Panc1 (cell line): ENCODE data around the gene KRTAP5-3. TPM values are rescaled to one million over a fixed set of nuclear protein-coding genes. Genes with fewer than 3 reads are reported as not detected.

Experiments used
- ATAC-seq: fragments of 200-7000 bp; cut with Tn5 transposase; 2 replicates; pipeline ENCODE4 v1.9.1; 2020; ENCODE audit warnings: mild to moderate bottlenecking, moderate library complexity
- BruUV-seq: library from RNA; stranded (reverse); fragments of 400-500 nt; replicated peaks from 2 replicates; lab custom pipeline; 2021; lab: Mats Ljungman, UMichigan
- CTCF ChIA-PET: fragments of 300-600 bp; sonication (Branson Sonifier 250); formaldehyde crosslinking; loops from one replicate; lab custom pipeline; 2022; ENCODE audit warnings: antibody characterized with exemption; lab: Charles Lee
- POLR2A ChIA-PET: fragments of 300-600 bp; sonication (Branson Sonifier 250); formaldehyde crosslinking; loops from one replicate; lab custom pipeline; 2022; ENCODE audit warnings: antibody characterized with exemption; lab: Charles Lee
- DNase-seq: peaks from one replicate; pipeline ENCODE4 v3.0.0-alpha.2; 2010; ENCODE audit warnings: low read depth, low spot score
- H3K27ac ChIP-seq: 2 replicates; pipeline ENCODE4 v1.5.1; 2011; ENCODE audit warnings: mild to moderate bottlenecking, low read length, inconsistent platforms
- H3K27me3 ChIP-seq: fragments of 200-500 bp; sonication (Bioruptor generic); 2 replicates; pipeline ENCODE4 v1.6.0; 2014; ENCODE audit warnings: low read length, inconsistent platforms; ENCODE audit not compliant: control insufficient read depth, insufficient read depth
- H3K36me3 ChIP-seq: fragments of 200-500 bp; sonication (Bioruptor generic); 2 replicates; pipeline ENCODE4 v1.5.1; 2014; ENCODE audit warnings: inconsistent platforms, mild to moderate bottlenecking, low read length, moderate library complexity; ENCODE audit not compliant: control insufficient read depth, insufficient read depth
- H3K4me1 ChIP-seq: 2 replicates; pipeline ENCODE4 v1.5.1; 2011; ENCODE audit warnings: inconsistent platforms, mild to moderate bottlenecking, low read length, moderate library complexity; ENCODE audit not compliant: control insufficient read depth, insufficient read depth
- H3K4me3 ChIP-seq, 2 experiments: 2 replicates each; pipeline ENCODE4 v1.5.1; 2011 to 2012; ENCODE audit warnings: low read depth in 2 of 2, low read length in 2 of 2, mild to moderate bottlenecking in 2 of 2, inconsistent platforms in 1 of 2, moderate library complexity in 1 of 2
- H3K9me3 ChIP-seq: fragments of 200-500 bp; sonication (Bioruptor generic); 2 replicates; pipeline ENCODE4 v1.5.1; 2014; ENCODE audit warnings: low read depth, mild to moderate bottlenecking, inconsistent platforms, low read length, moderate library complexity; ENCODE audit not compliant: control insufficient read depth, insufficient read depth
- POLR2AphosphoS5 ChIP-seq: IDR thresholded peaks from 2 replicates; pipeline ENCODE4 v1.6.1; 2012; ENCODE audit warnings: mild to moderate bottlenecking, low read depth, low read length, moderate library complexity
- SIN3A ChIP-seq: IDR thresholded peaks from 2 replicates; pipeline ENCODE4 v1.6.1; 2012; ENCODE audit warnings: low read depth, mild to moderate bottlenecking, low read length, moderate library complexity, borderline replicate concordance; ENCODE audit not compliant: insufficient read depth
- TCF7L2 ChIP-seq: IDR thresholded peaks from 2 replicates; pipeline ENCODE4 v1.6.1; 2011; ENCODE audit warnings: mild to moderate bottlenecking, low read depth, low read length, inconsistent platforms
- in situ Hi-C: cut with HindIII; loops from 2 replicates; pipeline ENCODE4 v1.10.0; 2016; ENCODE audit warnings: low sequenced_read_pairs, low pct_unique_long_range_greater_than_20kb
- intact Hi-C: fragments of 100-400 bp; cut with micrococcal nuclease; formaldehyde crosslinking; loops from one replicate; pipeline ENCODE4 v1.10.0; 2022; ENCODE audit not compliant: unreplicated experiment
- total RNA-seq: library from RNA; stranded (reverse); gene quantifications from one replicate; pipeline ENCODE4 v1.2.1, GENCODE V29; 2021; ENCODE audit not compliant: unreplicated experiment
- TF ChIP-seq, protein P1 (sequence below): fragments of 450-650 bp; IDR thresholded peaks from 2 replicates; pipeline ENCODE4 v1.5.1; 2017; ENCODE audit warnings: mild to moderate bottlenecking
- TF ChIP-seq, protein P2 (sequence below), 2 experiments: IDR thresholded peaks; 2 replicates each; pipeline ENCODE4 v1.6.1; 2011 to 2012; ENCODE audit warnings: low read depth in 2 of 2, control low read depth in 1 of 2, low read length in 1 of 2, mild to moderate bottlenecking in 1 of 2, moderate library complexity in 1 of 2; ENCODE audit not compliant: insufficient read depth in 1 of 2

KRTAP5-3 gene
- total RNA-seq, 1 experiment from 2014 or later: not detected

DNA sequence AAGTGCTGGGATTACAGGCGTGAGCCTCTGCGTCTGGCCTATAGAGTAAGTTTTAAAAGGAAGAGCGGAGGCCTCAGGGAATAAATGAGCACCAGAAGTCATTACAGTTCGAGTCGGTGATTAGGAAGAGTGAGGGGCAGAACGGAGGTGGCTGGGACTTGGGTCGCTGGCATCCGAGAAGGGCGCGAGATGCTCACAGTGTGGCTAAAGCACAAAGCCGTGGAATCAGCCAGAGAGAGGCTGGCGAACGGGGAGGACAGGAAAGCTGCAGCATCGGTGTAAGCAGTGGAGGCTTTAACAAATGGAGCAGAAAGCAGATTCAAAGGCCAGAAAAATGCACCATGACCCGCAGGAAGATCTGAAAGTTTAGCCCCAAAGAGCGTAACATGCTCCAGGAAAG, 16.4 kb upstream of the KRTAP5-3 start:
- H3K4me3 ChIP-seq: no peak overlapping the region
- DNase-seq: no peak
- ChIA-PET CTCF (no interaction called here), POLR2A (no interaction called here)
- H3K4me1 ChIP-seq: peaks cover 10% of the 10 kb centered on the region; the same call in 1 of the 2 replicates
- intact Hi-C loops: no loop called here
- no peak for ATAC-seq
- BruUV-seq: no TSS peak
- no peak overlapping the region for H3K27ac ChIP-seq
- TF ChIP-seq, protein P1, sequence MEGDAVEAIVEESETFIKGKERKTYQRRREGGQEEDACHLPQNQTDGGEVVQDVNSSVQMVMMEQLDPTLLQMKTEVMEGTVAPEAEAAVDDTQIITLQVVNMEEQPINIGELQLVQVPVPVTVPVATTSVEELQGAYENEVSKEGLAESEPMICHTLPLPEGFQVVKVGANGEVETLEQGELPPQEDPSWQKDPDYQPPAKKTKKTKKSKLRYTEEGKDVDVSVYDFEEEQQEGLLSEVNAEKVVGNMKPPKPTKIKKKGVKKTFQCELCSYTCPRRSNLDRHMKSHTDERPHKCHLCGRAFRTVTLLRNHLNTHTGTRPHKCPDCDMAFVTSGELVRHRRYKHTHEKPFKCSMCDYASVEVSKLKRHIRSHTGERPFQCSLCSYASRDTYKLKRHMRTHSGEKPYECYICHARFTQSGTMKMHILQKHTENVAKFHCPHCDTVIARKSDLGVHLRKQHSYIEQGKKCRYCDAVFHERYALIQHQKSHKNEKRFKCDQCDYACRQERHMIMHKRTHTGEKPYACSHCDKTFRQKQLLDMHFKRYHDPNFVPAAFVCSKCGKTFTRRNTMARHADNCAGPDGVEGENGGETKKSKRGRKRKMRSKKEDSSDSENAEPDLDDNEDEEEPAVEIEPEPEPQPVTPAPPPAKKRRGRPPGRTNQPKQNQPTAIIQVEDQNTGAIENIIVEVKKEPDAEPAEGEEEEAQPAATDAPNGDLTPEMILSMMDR: no peak
- no peak for TF ChIP-seq TCF7L2
- TF ChIP-seq POLR2AphosphoS5: no peak
- TF ChIP-seq, protein P2, sequence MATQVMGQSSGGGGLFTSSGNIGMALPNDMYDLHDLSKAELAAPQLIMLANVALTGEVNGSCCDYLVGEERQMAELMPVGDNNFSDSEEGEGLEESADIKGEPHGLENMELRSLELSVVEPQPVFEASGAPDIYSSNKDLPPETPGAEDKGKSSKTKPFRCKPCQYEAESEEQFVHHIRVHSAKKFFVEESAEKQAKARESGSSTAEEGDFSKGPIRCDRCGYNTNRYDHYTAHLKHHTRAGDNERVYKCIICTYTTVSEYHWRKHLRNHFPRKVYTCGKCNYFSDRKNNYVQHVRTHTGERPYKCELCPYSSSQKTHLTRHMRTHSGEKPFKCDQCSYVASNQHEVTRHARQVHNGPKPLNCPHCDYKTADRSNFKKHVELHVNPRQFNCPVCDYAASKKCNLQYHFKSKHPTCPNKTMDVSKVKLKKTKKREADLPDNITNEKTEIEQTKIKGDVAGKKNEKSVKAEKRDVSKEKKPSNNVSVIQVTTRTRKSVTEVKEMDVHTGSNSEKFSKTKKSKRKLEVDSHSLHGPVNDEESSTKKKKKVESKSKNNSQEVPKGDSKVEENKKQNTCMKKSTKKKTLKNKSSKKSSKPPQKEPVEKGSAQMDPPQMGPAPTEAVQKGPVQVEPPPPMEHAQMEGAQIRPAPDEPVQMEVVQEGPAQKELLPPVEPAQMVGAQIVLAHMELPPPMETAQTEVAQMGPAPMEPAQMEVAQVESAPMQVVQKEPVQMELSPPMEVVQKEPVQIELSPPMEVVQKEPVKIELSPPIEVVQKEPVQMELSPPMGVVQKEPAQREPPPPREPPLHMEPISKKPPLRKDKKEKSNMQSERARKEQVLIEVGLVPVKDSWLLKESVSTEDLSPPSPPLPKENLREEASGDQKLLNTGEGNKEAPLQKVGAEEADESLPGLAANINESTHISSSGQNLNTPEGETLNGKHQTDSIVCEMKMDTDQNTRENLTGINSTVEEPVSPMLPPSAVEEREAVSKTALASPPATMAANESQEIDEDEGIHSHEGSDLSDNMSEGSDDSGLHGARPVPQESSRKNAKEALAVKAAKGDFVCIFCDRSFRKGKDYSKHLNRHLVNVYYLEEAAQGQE (IDR thresholded peaks at IDR 0.05; ENCODE audit: insufficient read depth in 1 of 2, low read depth in 2 of 2, low read length in 1 of 2): no peak
- no peak for TF ChIP-seq SIN3A
- H3K9me3 ChIP-seq: no peaks in the 10 kb centered on the region
- no peaks in the 10 kb centered on the region for H3K36me3 ChIP-seq
- peaks cover 17% of the 10 kb centered on the region for H3K27me3 ChIP-seq
- in situ Hi-C loops: no loop called here

DNA sequence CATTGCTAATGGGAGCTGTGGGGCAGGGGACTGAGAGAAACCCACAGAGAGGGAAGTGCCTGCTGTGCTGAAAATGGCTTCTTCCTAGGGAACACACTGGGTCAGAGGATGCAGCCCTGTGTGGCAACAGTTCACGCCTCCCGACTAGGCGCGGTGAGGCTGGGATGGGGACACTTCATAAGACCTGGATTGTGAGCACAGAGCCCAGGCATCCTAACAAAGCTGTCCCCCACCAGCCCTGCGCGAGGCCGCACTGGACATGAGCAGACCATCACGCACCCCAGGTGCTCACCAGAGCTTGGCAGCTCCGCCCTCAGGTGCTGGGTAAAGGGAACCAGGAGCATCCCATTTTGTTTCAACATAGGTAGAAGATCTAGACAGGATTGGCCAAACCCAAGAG, 15.5 kb upstream of the KRTAP5-3 start:
- intact Hi-C loops (no loop called here), in situ Hi-C loops (no loop called here)
- H3K9me3 ChIP-seq: no peaks in the 10 kb centered on the region
- no TSS peak for BruUV-seq
- no peak for DNase-seq
- H3K4me1 ChIP-seq: peaks cover 4% of the 10 kb centered on the region; the same call in 1 of the 2 replicates
- no peak overlapping the region for H3K4me3 ChIP-seq
- H3K36me3 ChIP-seq: no peaks in the 10 kb centered on the region
- TF ChIP-seq, protein P1: no peak
- no peak for TF ChIP-seq POLR2AphosphoS5
- TF ChIP-seq TCF7L2: no peak
- no peak for TF ChIP-seq SIN3A
- TF ChIP-seq, protein P2 (IDR thresholded peaks at IDR 0.05; ENCODE audit: insufficient read depth in 1 of 2, low read depth in 2 of 2, low read length in 1 of 2): no peak
- ChIA-PET CTCF (no interaction called here), POLR2A (no interaction called here)
- ATAC-seq: no peak
- peaks cover 17% of the 10 kb centered on the region for H3K27me3 ChIP-seq
- H3K27ac ChIP-seq: no peak overlapping the region
